ENCODE results near the gene IGSF23. TPM values are rescaled to one million over a fixed set of nuclear protein-coding genes. Genes with fewer than 3 reads are reported as not detected.

The IGSF23 gene
- total RNA-seq, 1 donor from 2014 or later = not detected

- Histone ChIP-seq H3K27me3 (no peaks in the 10 kb centered on the region), H2AFZ (replicated peaks) (no peak overlapping the region), H3K4me3 (no peak overlapping the region), H3F3A (ENCODE audit: low read depth) (no peaks in the 10 kb centered on the region), H3K4me1 (no peaks in the 10 kb centered on the region), H3K9me3 (ENCODE audit: low read depth) (no peaks in the 10 kb centered on the region), H3K4me2 (no peak overlapping the region), H4K20me1 (ENCODE audit: low read depth) (no peaks in the 10 kb centered on the region), H3K79me2 (ENCODE audit: low read depth) (no peaks in the 10 kb centered on the region), H3K36me3 (no peaks in the 10 kb centered on the region), H3K27ac (no peak overlapping the region), H3K9ac (no peak overlapping the region)
- H3K36me3 Mint-ChIP-seq = no peaks in the 10 kb centered on the region
- H3K9me3 Mint-ChIP-seq = no peaks in the 10 kb centered on the region
- no peak overlapping the region for H3K27ac Mint-ChIP-seq
- no peak for TF ChIP-seq CTCF (IDR thresholded peaks at IDR 0.05)
- TF ChIP-seq EZH2 (IDR thresholded peaks at IDR 0.05) = no peak
- TF ChIP-seq EZH2phosphoT487 (IDR thresholded peaks at IDR 0.05) = no peak
- DNase-seq (ENCODE audit: low spot score) = no peak
- peaks cover 2% of the 10 kb centered on the region for H3K27me3 Mint-ChIP-seq (ENCODE audit: insufficient read depth, low read depth)
- no peaks in the 10 kb centered on the region for H3K4me1 Mint-ChIP-seq
- H3K4me3 Mint-ChIP-seq = no peak overlapping the region
These were observed 8.0 kb downstream of the IGSF23 start for GRCh38 chr19:44621367-44621766.

- no peak overlapping the region for H3K4me3 Mint-ChIP-seq
- peak overlapping the region; percentile 40 for H3K27ac Mint-ChIP-seq
- no peaks in the 10 kb centered on the region for H3K4me1 Mint-ChIP-seq
These were observed 9.7 kb downstream of the IGSF23 start for GRCh38 chr19:44623080-44623479.

GRCh38 chr19:44623626-44624025 is 10.3 kb downstream of the IGSF23 start:
- TF ChIP-seq CTCF (IDR thresholded peaks at IDR 0.05) = no peak
- no peak for TF ChIP-seq EZH2 (IDR thresholded peaks at IDR 0.05)
- no peak for TF ChIP-seq EZH2phosphoT487 (IDR thresholded peaks at IDR 0.05)
- Histone ChIP-seq H3K9ac (no peak overlapping the region), H3K27me3 (no peaks in the 10 kb centered on the region), H3K4me2 (no peak overlapping the region), H3K36me3 (no peaks in the 10 kb centered on the region), H3K9me3 (ENCODE audit: low read depth) (no peaks in the 10 kb centered on the region), H2AFZ (replicated peaks) (no peak overlapping the region), H3K79me2 (ENCODE audit: low read depth) (no peaks in the 10 kb centered on the region), H3F3A (ENCODE audit: low read depth) (no peaks in the 10 kb centered on the region), H4K20me1 (ENCODE audit: low read depth) (no peaks in the 10 kb centered on the region), H3K4me3 (no peak overlapping the region), H3K27ac (no peak overlapping the region), H3K4me1 (no peaks in the 10 kb centered on the region)
- Mint-ChIP-seq H3K27me3 (ENCODE audit: insufficient read depth, low read depth) (no peaks in the 10 kb centered on the region), H3K36me3 (no peaks in the 10 kb centered on the region), H3K4me1 (no peaks in the 10 kb centered on the region), H3K4me3 (no peak overlapping the region), H3K9me3 (no peaks in the 10 kb centered on the region), H3K27ac (no peak overlapping the region)
- no peak for DNase-seq (ENCODE audit: low spot score)

More at GRCh38 chr19:44623080-44623479, 9.7 kb downstream of the IGSF23 start:
- Histone ChIP-seq H3K4me3 (no peak overlapping the region), H3K79me2 (ENCODE audit: low read depth) (no peaks in the 10 kb centered on the region), H3K27me3 (no peaks in the 10 kb centered on the region), H4K20me1 (ENCODE audit: low read depth) (no peaks in the 10 kb centered on the region), H3F3A (ENCODE audit: low read depth) (no peaks in the 10 kb centered on the region), H2AFZ (replicated peaks) (no peak overlapping the region), H3K9me3 (ENCODE audit: low read depth) (no peaks in the 10 kb centered on the region), H3K4me2 (no peak overlapping the region), H3K4me1 (no peaks in the 10 kb centered on the region), H3K27ac (no peak overlapping the region), H3K36me3 (no peaks in the 10 kb centered on the region), H3K9ac (no peak overlapping the region)
- no peaks in the 10 kb centered on the region for H3K36me3 Mint-ChIP-seq
- no peaks in the 10 kb centered on the region for H3K27me3 Mint-ChIP-seq (ENCODE audit: insufficient read depth, low read depth)
- H3K9me3 Mint-ChIP-seq = no peaks in the 10 kb centered on the region
- DNase-seq (ENCODE audit: low spot score) = no peak
- TF ChIP-seq EZH2phosphoT487 (IDR thresholded peaks at IDR 0.05) (no peak), EZH2 (IDR thresholded peaks at IDR 0.05) (no peak), CTCF (IDR thresholded peaks at IDR 0.05) (no peak)
